ENCODE results near the gene SIAH2.

Gene SIAH2

GRCh38 chr3:150733373-150733935 lies 29.5 kb downstream of the SIAH2 start:
- no peak for DNase-seq

GRCh38 chr3:150729682-150730360 lies 33.1 kb downstream of the SIAH2 start:
- DNase-seq: no peak

- no peak for DNase-seq
These were observed 35.1 kb downstream of the SIAH2 start for GRCh38 chr3:150727653-150728502.

GRCh38 chr3:150725548-150725947 lies 37.4 kb downstream of the SIAH2 start:
- DNase-seq: no peak

- DNase-seq: no peak
These were observed 39.0 kb downstream of the SIAH2 start for GRCh38 chr3:150723946-150724345.

GRCh38 chr3:150722267-150722666 lies 40.7 kb downstream of the SIAH2 start:
- no peak for DNase-seq

GRCh38 chr3:150721285-150722130 lies 41.5 kb downstream of the SIAH2 start:
- peak; percentile 66 for DNase-seq

GRCh38 chr3:150720444-150720843 lies 42.5 kb downstream of the SIAH2 start:
- DNase-seq: no peak

- no peak for DNase-seq
These were observed 52.9 kb downstream of the SIAH2 start for GRCh38 chr3:150710097-150710496.

- DNase-seq: peak; percentile 93
These were observed 59.1 kb downstream of the SIAH2 start, which contains the start of gene ERICH6 for GRCh38 chr3:150703756-150704344. Gene ERICH6 (minus strand): TSS chr3:150703920. CDS start chr3:150703898, 22 bp downstream.

- peak; percentile 42 for DNase-seq
These were observed 59.6 kb downstream of the SIAH2 start for GRCh38 chr3:150703299-150703755.

- no peak for DNase-seq
These were observed 63.8 kb downstream of the SIAH2 start for GRCh38 chr3:150699068-150699639.

- DNase-seq: no peak
These were observed 65.3 kb downstream of the SIAH2 start for GRCh38 chr3:150697646-150698045.

- no peak for DNase-seq
These were observed 71.4 kb downstream of the SIAH2 start for GRCh38 chr3:150691414-150692040.

Measured in COR-L47 (cell line).